ENCODE data around the gene ALDH3A1.

The ALDH3A1 gene

GRCh38 chr17:19759568-19760549 is 11.8 kb upstream of the ALDH3A1 start:
- no peak for DNase-seq

- DNase-seq, result no peak
These were observed 9.6 kb upstream of the ALDH3A1 start for GRCh38 chr17:19757536-19758180.

- no peak for DNase-seq
These were observed 8.4 kb upstream of the ALDH3A1 start for GRCh38 chr17:19756546-19756945.

GRCh38 chr17:19755821-19756510 is 7.9 kb upstream of the ALDH3A1 start:
- DNase-seq, result no peak

- no peak for DNase-seq
These were observed 7.3 kb upstream of the ALDH3A1 start for GRCh38 chr17:19755392-19755791.

- DNase-seq, result no peak
These were observed 5.8 kb upstream of the ALDH3A1 start for GRCh38 chr17:19753661-19754463.

GRCh38 chr17:19753051-19753509 is 5.0 kb upstream of the ALDH3A1 start:
- DNase-seq, result no peak

GRCh38 chr17:19752216-19753050 is 4.3 kb upstream of the ALDH3A1 start:
- DNase-seq, result no peak

- no peak for DNase-seq
These were observed 2.7 kb upstream of the ALDH3A1 start for GRCh38 chr17:19750835-19751234.

- no peak for DNase-seq
These were observed 2.0 kb upstream of the ALDH3A1 start for GRCh38 chr17:19750020-19750572.

GRCh38 chr17:19748807-19749193 is 702 bp upstream of the ALDH3A1 start:
- DNase-seq, result no peak

- DNase-seq, result no peak
These were observed 859 bp downstream of the ALDH3A1 start for GRCh38 chr17:19747159-19747719.

- DNase-seq, result no peak
These were observed 1.6 kb downstream of the ALDH3A1 start for GRCh38 chr17:19746517-19746916.

GRCh38 chr17:19744922-19745757 is 3.0 kb downstream of the ALDH3A1 start:
- peak; percentile 88 for DNase-seq

- DNase-seq, result no peak
These were observed 3.6 kb downstream of the ALDH3A1 start for GRCh38 chr17:19744492-19744891.

GRCh38 chr17:19743101-19744100 is 4.7 kb downstream of the ALDH3A1 start:
- DNase-seq, result no peak

- DNase-seq, result no peak
These were observed 5.6 kb downstream of the ALDH3A1 start for GRCh38 chr17:19742495-19742894.

GRCh38 chr17:19741832-19742457 is 6.2 kb downstream of the ALDH3A1 start:
- DNase-seq, result no peak

Measured in stimulated activated CD4-positive, alpha-beta T cell treated with anti-CD3 and anti-CD28 coated beads, Interleukin-1b, Interleukin-23, amount 100 ng/mL, for 48 hours (primary cell).